DOHH2 (cell line): Measurements from ENCODE around the gene CCDC107.

Source experiments
- H3F3A ChIP-seq: fragments of 200-600 bp; sonication (generic), shearing (Covaris generic); 2 replicates; pipeline ENCODE4 v1.6.0; 2016; ENCODE audit warnings: antibody characterized with exemption, mild to moderate bottlenecking; ENCODE audit not compliant: control insufficient read depth, insufficient read depth
- H3K27ac ChIP-seq: fragments of 200-600 bp; sonication (generic); 2 replicates; pipeline ENCODE4 v1.5.1; 2014; ENCODE audit warnings: low read depth, mild to moderate bottlenecking, low read length, moderate library complexity
- H3K27me3 ChIP-seq: fragments of 200-600 bp; sonication (generic); 2 replicates; pipeline ENCODE4 v1.6.1; 2014; ENCODE audit warnings: mild to moderate bottlenecking, low read length, mixed read lengths; ENCODE audit not compliant: control insufficient read depth
- H3K36me3 ChIP-seq: fragments of 200-600 bp; sonication (generic); 2 replicates; pipeline ENCODE4 v1.6.1; 2014; ENCODE audit warnings: mild to moderate bottlenecking, low read length, moderate library complexity, mixed read lengths; ENCODE audit not compliant: control insufficient read depth
- H3K4me1 ChIP-seq: fragments of 200-600 bp; sonication (generic); 2 replicates; pipeline ENCODE4 v1.6.1; 2014; ENCODE audit warnings: mild to moderate bottlenecking, low read length, mixed read lengths; ENCODE audit not compliant: control insufficient read depth
- H3K4me2 ChIP-seq: fragments of 200-600 bp; sonication (generic); 2 replicates; pipeline ENCODE4 v1.6.0; 2014; ENCODE audit warnings: mild to moderate bottlenecking, low read length, moderate library complexity
- H3K4me3 ChIP-seq: fragments of 200-600 bp; sonication (generic); 2 replicates; pipeline ENCODE4 v1.5.1; 2014; ENCODE audit warnings: mild to moderate bottlenecking, low read length, mixed read lengths
- H3K79me2 ChIP-seq: fragments of 200-600 bp; sonication (generic); 2 replicates; pipeline ENCODE4 v1.6.1; 2014; ENCODE audit warnings: mild to moderate bottlenecking, low read length, mixed read lengths; ENCODE audit not compliant: control insufficient read depth
- H3K9me2 ChIP-seq: fragments of 200-600 bp; sonication (generic); replicated peaks from 2 replicates; pipeline ENCODE4 v1.6.1; 2014; ENCODE audit warnings: mild to moderate bottlenecking, low read length, mixed read lengths; ENCODE audit not compliant: control insufficient read depth
- H3K9me3 ChIP-seq: fragments of 200-600 bp; sonication (generic); 2 replicates; pipeline ENCODE4 v1.6.1; 2014; ENCODE audit warnings: antibody characterized with exemption, low read length, mixed read lengths; ENCODE audit not compliant: control insufficient read depth, insufficient read depth
- H4K20me1 ChIP-seq: fragments of 200-600 bp; sonication (generic); 2 replicates; pipeline ENCODE4 v1.6.0; 2014; ENCODE audit warnings: low read depth, mild to moderate bottlenecking, antibody characterized with exemption, low read length, moderate library complexity; ENCODE audit not compliant: control insufficient read depth, insufficient read depth
- EZH2phosphoT487 ChIP-seq: fragments of 200-600 bp; sonication (generic); IDR thresholded peaks from 2 replicates; pipeline ENCODE4 v1.6.1; 2017; ENCODE audit warnings: borderline replicate concordance, mild to moderate bottlenecking, antibody characterized with exemption, low read length, moderate library complexity, mixed read lengths

Gene CCDC107

DNA sequence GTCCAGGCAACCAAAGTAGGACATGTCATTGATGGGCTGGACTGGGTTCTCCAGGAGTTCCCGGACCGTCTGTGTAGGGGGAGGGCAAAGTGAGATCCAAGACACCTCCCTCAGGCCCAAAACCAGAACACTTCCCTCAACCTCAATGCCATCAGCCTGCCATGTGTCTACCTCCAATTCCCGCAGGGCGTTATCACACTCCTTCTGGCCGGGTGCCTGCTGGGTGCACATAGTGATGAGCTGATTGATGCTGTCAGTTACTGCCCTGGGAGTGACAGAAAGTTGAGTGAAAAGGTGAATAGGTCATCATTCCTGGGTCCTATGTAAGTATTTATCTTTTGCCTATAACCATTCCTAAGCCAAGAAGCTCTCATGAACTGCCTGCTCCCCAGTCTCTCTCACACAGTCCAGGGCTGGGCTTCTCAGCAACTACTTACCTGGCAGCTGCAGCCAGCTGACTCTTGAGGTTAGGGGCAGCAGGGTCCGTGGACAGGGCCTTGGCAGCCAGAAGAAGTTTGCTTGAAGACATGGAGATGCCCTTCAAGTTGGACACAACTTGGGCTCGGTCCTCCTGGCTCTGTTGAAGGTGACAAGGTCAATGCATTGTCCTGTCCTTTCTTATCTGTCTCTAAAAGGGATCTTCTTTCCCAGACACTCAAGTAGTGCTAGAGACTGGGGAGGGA lies 52.9 kb downstream of the CCDC107 start:
- Histone ChIP-seq H3K27ac (no peak overlapping the region), H3F3A (no peaks in the 10 kb centered on the region), H3K4me1 (no peaks in the 10 kb centered on the region), H4K20me1 (no peaks in the 10 kb centered on the region), H3K4me2 (no peak overlapping the region), H3K27me3 (no peaks in the 10 kb centered on the region), H3K36me3 (peaks cover 89% of the 10 kb centered on the region), H3K9me2 (no peaks in the 10 kb centered on the region), H3K4me3 (no peak overlapping the region), H3K79me2 (no peaks in the 10 kb centered on the region), H3K9me3 (no peaks in the 10 kb centered on the region)
- TF ChIP-seq EZH2phosphoT487 = no peak
